HCT116 (cell line): ENCODE results near the gene OR5H1. TPM values are rescaled to one million over a fixed set of nuclear protein-coding genes. Genes with fewer than 3 reads are reported as not detected.

Experiments used
- ATAC-seq: fragments of 200-7000 bp; cut with Tn5 transposase; 2 replicates; pipeline ENCODE4 v1.9.1; 2020; ENCODE audit warnings: mild to moderate bottlenecking, moderate library complexity
- BruUV-seq: library from RNA; stranded (reverse); fragments of 400-500 nt; replicated peaks from 2 replicates; lab custom pipeline; 2021; lab: Mats Ljungman, UMichigan
- CTCF ChIA-PET: fragments of 300-600 bp; sonication (Branson Sonifier 250); formaldehyde crosslinking; loops from one replicate; lab custom pipeline; 2021; ENCODE audit warnings: antibody characterized with exemption; lab: Charles Lee
- POLR2A ChIA-PET: fragments of 300-600, 350-600 bp; sonication (Branson Sonifier 250); formaldehyde crosslinking; loops from one replicate; lab custom pipeline; 2021; ENCODE audit warnings: antibody characterized with exemption; lab: Charles Lee
- RAD21 ChIA-PET, 2 experiments: fragments of 300-600 bp; sonication (Branson Sonifier 250); formaldehyde crosslinking; loops; one replicate each; lab custom pipeline; 2023; ENCODE audit warnings: low total read pairs in 2 of 2; ENCODE audit not compliant: uncharacterized antibody in 2 of 2, unreplicated experiment in 2 of 2, low non-redundant PET in 1 of 2; lab: Charles Lee
- DNase-seq: peaks from one replicate; pipeline ENCODE4 v3.0.0-alpha.2; 2010; ENCODE audit warnings: low read depth, low spot score
- H2AFZ ChIP-seq: fragments of 200-600 bp; shearing (Covaris generic), sonication (generic); 2 replicates; pipeline ENCODE4 v1.6.1; 2017; ENCODE audit warnings: low read depth, mixed run types, mixed read lengths, antibody characterized with exemption, low read length; ENCODE audit not compliant: poor library complexity, severe bottlenecking
- H3K27ac ChIP-seq: 2 replicates; pipeline ENCODE4 v1.5.1; 2012; ENCODE audit warnings: low read depth, low read length
- H3K27me3 ChIP-seq: fragments of 200-600 bp; sonication (generic); 2 replicates; pipeline ENCODE4 v1.6.1; 2016; ENCODE audit warnings: mixed run types, low read length, mixed read lengths; ENCODE audit not compliant: insufficient read depth
- H3K36me3 ChIP-seq, 2 experiments: fragments of 200-500 bp in 1 of 2; fragments of 200-600 bp in 1 of 2; sonication (Bioruptor generic) in 1 of 2; sonication (generic) in 1 of 2; 2 replicates each; pipeline versions ENCODE4 v1.5.1 to v1.6.1; 2014 to 2016; ENCODE audit warnings: low read length in 2 of 2, inconsistent platforms in 1 of 2, mixed read lengths in 1 of 2, mixed run types in 1 of 2; ENCODE audit not compliant: insufficient read depth in 2 of 2, control insufficient read depth in 1 of 2
- H3K4me1 ChIP-seq, 2 experiments: fragments of 200-600 bp in 1 of 2; sonication (generic) in 1 of 2; 2 replicates each; pipeline versions ENCODE4 v1.5.1 to v1.6.1; 2012 to 2017; ENCODE audit warnings: low read length in 2 of 2, inconsistent platforms in 1 of 2, mild to moderate bottlenecking in 1 of 2, mixed read lengths in 1 of 2, mixed run types in 1 of 2, moderate library complexity in 1 of 2; ENCODE audit not compliant: insufficient read depth in 2 of 2, control insufficient read depth in 1 of 2
- H3K4me2 ChIP-seq: fragments of 200-600 bp; sonication (generic); 2 replicates; pipeline ENCODE4 v1.6.1; 2017; ENCODE audit warnings: mixed run types, low read length, mixed read lengths
- H3K4me3 ChIP-seq, 2 experiments: fragments of 200-600 bp in 1 of 2; sonication (generic) in 1 of 2; replicated peaks in 1 of 2; 2 replicates each; pipeline ENCODE4 v1.5.1; 2011 to 2016; ENCODE audit warnings: low read length in 2 of 2, control low read depth in 1 of 2, low read depth in 1 of 2, mild to moderate bottlenecking in 1 of 2, mixed read lengths in 1 of 2, mixed run types in 1 of 2
- H3K79me2 ChIP-seq: fragments of 200-600 bp; sonication (generic); 2 replicates; pipeline ENCODE4 v1.6.1; 2017; ENCODE audit warnings: mild to moderate bottlenecking, mixed run types, low read length, moderate library complexity, mixed read lengths; ENCODE audit not compliant: insufficient read depth
- H3K9ac ChIP-seq: fragments of 200-600 bp; sonication (generic); 2 replicates; pipeline ENCODE4 v1.6.1; 2016; ENCODE audit warnings: low read length, mixed read lengths
- H3K9me2 ChIP-seq: fragments of 200-600 bp; sonication (generic), shearing (Covaris generic); 2 replicates; pipeline ENCODE4 v1.6.1; 2017; ENCODE audit warnings: mixed run types, mild to moderate bottlenecking, moderate library complexity; ENCODE audit not compliant: insufficient read depth
- H3K9me3 ChIP-seq, 2 experiments: fragments of 200-500 bp in 1 of 2; fragments of 200-600 bp in 1 of 2; sonication (Bioruptor generic) in 1 of 2; sonication (generic) in 1 of 2; 2 replicates each; pipeline ENCODE4 v1.6.1; 2014 to 2017; ENCODE audit warnings: low read length in 2 of 2, mixed read lengths in 2 of 2, inconsistent platforms in 1 of 2, low read depth in 1 of 2, mild to moderate bottlenecking in 1 of 2, mixed run types in 1 of 2, moderate library complexity in 1 of 2; ENCODE audit not compliant: control insufficient read depth in 1 of 2, insufficient read depth in 1 of 2
- H4K20me1 ChIP-seq: fragments of 200-600 bp; sonication (generic), shearing (Covaris generic); 2 replicates; pipeline ENCODE4 v1.6.1; 2017; ENCODE audit warnings: mixed run types, mild to moderate bottlenecking, moderate library complexity; ENCODE audit not compliant: insufficient read depth
- CEBPB ChIP-seq: IDR thresholded peaks from 2 replicates; pipeline ENCODE4 v1.6.1; 2012; ENCODE audit warnings: low read depth
- ELF1 ChIP-seq: IDR thresholded peaks from 2 replicates; pipeline ENCODE4 v1.6.1; 2012; ENCODE audit warnings: low read depth, borderline replicate concordance
- EZH2 ChIP-seq: fragments of 200-600 bp; sonication (generic); IDR thresholded peaks from 2 replicates; pipeline ENCODE4 v1.6.1; 2017; ENCODE audit warnings: antibody characterized with exemption, mixed run types
- FOSL1 ChIP-seq: IDR thresholded peaks from 2 replicates; pipeline ENCODE4 v1.6.1; 2012; ENCODE audit warnings: low read depth
- JUND ChIP-seq: IDR thresholded peaks from 2 replicates; pipeline ENCODE4 v1.6.1; 2012
- POLR2A ChIP-seq: IDR thresholded peaks from 2 replicates; pipeline ENCODE4 v1.7.0; 2011; ENCODE audit warnings: borderline replicate concordance; ENCODE audit not compliant: insufficient read depth, insufficient read length; ENCODE audit errors: extremely low read depth
- POLR2AphosphoS5 ChIP-seq: IDR thresholded peaks from 2 replicates; pipeline ENCODE4 v1.6.1; 2011; ENCODE audit warnings: mild to moderate bottlenecking, low read depth, low read length, moderate library complexity
- REST ChIP-seq: IDR thresholded peaks from 2 replicates; pipeline ENCODE4 v1.6.1; 2012; ENCODE audit warnings: low read depth
- SIN3A ChIP-seq: IDR thresholded peaks from 2 replicates; pipeline ENCODE4 v1.6.1; 2012; ENCODE audit warnings: low read depth
- intact Hi-C: fragments of 100-400 bp; cut with micrococcal nuclease; formaldehyde crosslinking; loops from 2 replicates; pipeline ENCODE4 v1.10.0; 2022
- total RNA-seq: library from RNA; stranded (reverse); gene quantifications from one replicate; pipeline ENCODE4 v1.2.1, GENCODE V29; 2021; ENCODE audit not compliant: unreplicated experiment

The OR5H1 gene
- total RNA-seq, 1 experiment from 2014 or later, result not detected

- POLR2A ChIA-PET, result no interaction called here
- no peaks in the 10 kb centered on the region for H3K27me3 ChIP-seq
- no peaks in the 10 kb centered on the region for H4K20me1 ChIP-seq
- H3K9ac ChIP-seq, result no peak overlapping the region
- H3K4me3 ChIP-seq, result no peak overlapping the region
- RAD21 ChIA-PET, result no interaction called here
- CTCF ChIA-PET, result no interaction called here
- H3K4me2 ChIP-seq, result no peak overlapping the region
- BruUV-seq, result no TSS peak
- H3K27ac ChIP-seq, result no peak overlapping the region
- H3K36me3 ChIP-seq, result no peaks in the 10 kb centered on the region
- H3K4me1 ChIP-seq, result no peaks in the 10 kb centered on the region
- no peaks in the 10 kb centered on the region for H3K79me2 ChIP-seq
- ATAC-seq (no peak), DNase-seq (no peak)
- TF ChIP-seq JUND (no peak), ELF1 (no peak), POLR2A (no peak), REST (no peak), CEBPB (no peak), FOSL1 (no peak), SIN3A (no peak), EZH2 (no peak), POLR2AphosphoS5 (no peak)
- H3K9me3 ChIP-seq, result no peaks in the 10 kb centered on the region
- intact Hi-C loops, result no loop called here
- H3K9me2 ChIP-seq, result no peaks in the 10 kb centered on the region
- no peak overlapping the region for H2AFZ ChIP-seq
Observed at GRCh38 chr3:98108162-98108561, 22.4 kb upstream of the OR5H1 start.
